GM12864 (cell line): ENCODE data around the gene THBS1.

Experiments used
- DNase-seq: peaks from one replicate; pipeline ENCODE4 v3.0.0-alpha.2; 2011; ENCODE audit warnings: low read depth
- H3K4me3 ChIP-seq: 2 replicates; pipeline ENCODE4 v1.5.1; 2011; ENCODE audit warnings: mild to moderate bottlenecking, low read depth, low read length, control low read depth
- CTCF ChIP-seq: IDR thresholded peaks from 2 replicates; pipeline ENCODE4 v1.5.1; 2011; ENCODE audit warnings: low read depth, mild to moderate bottlenecking, moderate library complexity, low read length, control low read depth, inconsistent platforms; ENCODE audit errors: missing control alignments

Gene THBS1

GRCh38 chr15:39580485-39581241 lies at the start of gene THBS1:
TSS of gene THBS1 (plus strand) at chr15:39581079. CDS start at chr15:39581858, 779 bp downstream.
- TF ChIP-seq CTCF = no peak
- DNase-seq = no peak
- H3K4me3 ChIP-seq = no peak within 1 kb of the TSS; the same call in 1 of the 2 replicates

GRCh38 chr15:39534996-39535395 lies 45.9 kb upstream of the THBS1 start:
- H3K4me3 ChIP-seq = no peak overlapping the region
- no peak for TF ChIP-seq CTCF
- DNase-seq = no peak

GRCh38 chr15:39535466-39535865 lies 45.4 kb upstream of the THBS1 start:
- H3K4me3 ChIP-seq = no peak overlapping the region
- no peak for TF ChIP-seq CTCF
- no peak for DNase-seq

GRCh38 chr15:39538936-39539335 lies 41.9 kb upstream of the THBS1 start:
- DNase-seq = no peak
- no peak for TF ChIP-seq CTCF
- H3K4me3 ChIP-seq = no peak overlapping the region

GRCh38 chr15:39539466-39539865 lies 41.4 kb upstream of the THBS1 start:
- no peak for TF ChIP-seq CTCF
- H3K4me3 ChIP-seq = no peak overlapping the region
- no peak for DNase-seq

- no peak overlapping the region for H3K4me3 ChIP-seq
- DNase-seq = no peak
- no peak for TF ChIP-seq CTCF
Observed at GRCh38 chr15:39539973-39540558, 40.8 kb upstream of the THBS1 start.

- DNase-seq = no peak
- no peak for TF ChIP-seq CTCF
- no peak overlapping the region for H3K4me3 ChIP-seq
Observed at GRCh38 chr15:39542385-39543065, 38.4 kb upstream of the THBS1 start.
